ENCODE results near the gene HNRNPD.

DNA sequence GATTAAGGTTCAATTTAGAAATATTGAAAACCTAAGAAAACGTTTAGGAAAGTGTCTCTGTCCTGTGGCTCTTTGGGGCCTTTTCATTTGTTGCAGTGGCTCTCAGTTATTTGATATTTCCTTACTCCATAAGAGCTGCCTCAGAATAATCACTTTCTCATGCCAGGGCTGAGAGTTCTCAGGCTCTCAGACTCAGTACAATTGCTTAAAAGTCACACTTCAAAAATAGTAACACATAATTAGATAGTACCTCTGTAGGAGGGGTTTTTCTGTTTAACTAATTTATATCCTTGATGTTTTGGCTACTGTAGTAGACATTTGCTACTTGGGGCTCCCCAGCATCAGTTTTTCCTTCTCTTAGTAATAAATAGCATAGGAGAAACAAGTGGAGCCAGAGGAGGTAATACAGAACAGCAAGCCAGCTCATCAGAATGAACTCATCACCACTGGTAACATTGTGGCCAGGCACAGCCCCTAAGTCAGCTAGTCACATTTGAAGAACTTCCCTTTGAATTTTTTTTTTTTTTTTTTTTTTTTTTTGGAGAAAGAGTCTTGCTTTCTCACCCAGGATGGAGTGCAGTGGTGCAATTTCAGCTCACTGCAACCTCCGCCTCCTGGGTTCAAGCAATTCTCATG lies 8.0 kb upstream of the HNRNPD start:
- TF ChIP-seq POLR2AphosphoS5 (IDR thresholded peaks at IDR 0.05; ENCODE audit: low read depth, low read length) (no peak), TAF1 (IDR thresholded peaks at IDR 0.05; ENCODE audit: borderline replicate concordance, insufficient read depth, low read length) (no peak), REST (IDR thresholded peaks at IDR 0.05; ENCODE audit: insufficient read depth in 1 of 2, low read depth in 2 of 2, low read length in 2 of 2) (no peak)

All from PFSK-1 (cell line).